Kidney (tissue), 14 donors: ENCODE results near the gene TVP23C. TPM values are rescaled to one million over a fixed set of nuclear protein-coding genes. Genes with fewer than 3 reads are reported as not detected.

Experiments used
- DNase-seq, 5 donors: peaks; one replicate each; pipeline ENCODE4 v3.0.0-alpha.2; 2013 to 2020
- FAIRE-seq: peaks from 2 replicates; lab custom pipeline; 2012; peaks lifted over from hg19 to GRCh38; lab: Jason Lieb, UNC
- H3K27ac ChIP-seq, 2 donors: one replicate each; pipeline ENCODE4 v1.7.0; 2013; ENCODE audit warnings: low read depth in 2 of 2, low read length in 2 of 2, inconsistent platforms in 1 of 2
- H3K27me3 ChIP-seq: one replicate; pipeline ENCODE4 v1.7.1; 2013; ENCODE audit warnings: low read length, inconsistent platforms; ENCODE audit not compliant: control insufficient read depth, insufficient read depth
- H3K36me3 ChIP-seq, 3 donors: one replicate each; pipeline versions ENCODE4 v1.7.0 to v1.7.1; 2013; ENCODE audit warnings: low read length in 3 of 3, control low read depth in 1 of 3, inconsistent platforms in 1 of 3; ENCODE audit not compliant: insufficient read depth in 3 of 3, control insufficient read depth in 2 of 3
- H3K4me1 ChIP-seq, 3 donors: one replicate each; pipeline versions ENCODE4 v1.7.0 to v1.7.1; 2013; ENCODE audit warnings: low read length in 3 of 3, inconsistent platforms in 1 of 3, low read depth in 1 of 3; ENCODE audit not compliant: control insufficient read depth in 2 of 3, insufficient read depth in 2 of 3
- H3K4me3 ChIP-seq, 3 donors: one replicate each; pipeline versions ENCODE4 v1.7.0 to v1.8.1; 2013; ENCODE audit warnings: low read length in 3 of 3, control low read depth in 1 of 3, inconsistent platforms in 1 of 3
- H3K9ac ChIP-seq, 3 donors: one replicate each; pipeline versions ENCODE4 v1.7.0 to v1.7.1; 2013; ENCODE audit warnings: low read length in 3 of 3, control low read depth in 1 of 3, inconsistent platforms in 1 of 3
- H3K9me3 ChIP-seq, 3 donors: one replicate each; pipeline versions ENCODE4 v1.7.0 to v1.7.1; 2013; ENCODE audit warnings: low read length in 3 of 3, control low read depth in 1 of 3, inconsistent platforms in 1 of 3; ENCODE audit not compliant: control insufficient read depth in 2 of 3, insufficient read depth in 1 of 3
- intact Hi-C: fragments of 100-400 bp; cut with DNase I; formaldehyde crosslinking; loops from one replicate; pipeline ENCODE4 v1.11.1; 2022
- polyA plus RNA-seq: library from polyadenylated mRNA; stranded (reverse); fragments of 350-450 nt; fragmentation: Illumina TruSeq; extraction: RNeasy Lipid Tissue Mini Kit (QIAGEN cat#74804); gene quantifications from one replicate; pipeline ENCODE4 v1.2.3, GENCODE V29; 2014; ENCODE audit warnings: low read depth, low replicate concordance; ENCODE audit not compliant: insufficient read depth
- total RNA-seq: library from RNA; stranded (reverse); fragmentation: NEBNext Ultra II Directional; extraction: Animal tissue kit (Norgen Biotek cat#: 25700); gene quantifications from one replicate; pipeline ENCODE4 v1.2.1, GENCODE V29; 2021
- TF ChIP-seq, protein P1 (sequence below): IDR thresholded peaks from 3 replicates; pipeline ENCODE4 v1.5.1; 2012; ENCODE audit warnings: mild to moderate bottlenecking, moderate library complexity, borderline replicate concordance; ENCODE audit not compliant: insufficient read depth; ENCODE audit errors: extremely low read depth
- donor health status: control.
- donor health status: control.
- donor health status: control.
- donor health status: control.
- donor health status: control.
- donor health status: DM: yes; HTN: yes; CAD: no.
- donor health status: Normal renal cell carcinoma (clear cell type).

Gene TVP23C
- total and polyA plus RNA-seq, 2 donors from 2014 or later, result 2.6 to 19.0 TPM

DNA sequence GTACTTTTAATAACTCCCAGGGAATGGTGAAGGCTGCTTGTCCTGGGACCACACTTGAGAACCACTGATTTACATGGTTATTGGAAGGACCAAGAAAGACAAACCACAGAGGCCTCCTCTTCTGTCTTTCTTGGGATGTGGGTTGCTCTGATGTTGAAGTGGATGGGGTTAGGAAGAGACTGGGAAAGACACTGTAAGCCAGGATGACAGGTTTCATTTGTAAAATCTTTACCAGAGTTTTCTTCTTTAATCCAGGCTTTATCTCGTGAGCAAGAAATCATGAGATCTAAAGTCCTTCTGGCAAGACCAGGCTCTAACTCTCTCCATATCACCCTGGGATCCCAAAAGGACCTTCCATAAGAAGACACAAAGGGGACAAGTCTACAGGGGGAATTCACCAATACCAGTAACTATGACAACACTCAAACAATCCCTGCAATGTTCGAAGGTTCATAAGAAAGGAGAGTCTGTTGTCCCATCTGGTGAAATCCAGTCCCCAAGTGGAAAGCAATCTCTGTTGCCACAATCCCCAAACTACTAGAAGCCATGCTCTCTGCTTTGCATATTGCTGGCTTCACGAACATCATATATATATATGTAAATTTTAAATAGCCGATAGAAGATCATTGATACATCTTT lies 51.1 kb downstream of the TVP23C start:
- H3K4me1 ChIP-seq, result no peaks in the 10 kb centered on the region
- no peak for DNase-seq
- no peaks in the 10 kb centered on the region for H3K9me3 ChIP-seq
- no peak overlapping the region for H3K4me3 ChIP-seq
- no peak overlapping the region for H3K27ac ChIP-seq
- H3K9ac ChIP-seq, result no peak overlapping the region
- H3K36me3 ChIP-seq, result peaks cover 0 to 3% (median 0%) of the 10 kb centered on the region in 3 donors
- TF ChIP-seq, protein P1, sequence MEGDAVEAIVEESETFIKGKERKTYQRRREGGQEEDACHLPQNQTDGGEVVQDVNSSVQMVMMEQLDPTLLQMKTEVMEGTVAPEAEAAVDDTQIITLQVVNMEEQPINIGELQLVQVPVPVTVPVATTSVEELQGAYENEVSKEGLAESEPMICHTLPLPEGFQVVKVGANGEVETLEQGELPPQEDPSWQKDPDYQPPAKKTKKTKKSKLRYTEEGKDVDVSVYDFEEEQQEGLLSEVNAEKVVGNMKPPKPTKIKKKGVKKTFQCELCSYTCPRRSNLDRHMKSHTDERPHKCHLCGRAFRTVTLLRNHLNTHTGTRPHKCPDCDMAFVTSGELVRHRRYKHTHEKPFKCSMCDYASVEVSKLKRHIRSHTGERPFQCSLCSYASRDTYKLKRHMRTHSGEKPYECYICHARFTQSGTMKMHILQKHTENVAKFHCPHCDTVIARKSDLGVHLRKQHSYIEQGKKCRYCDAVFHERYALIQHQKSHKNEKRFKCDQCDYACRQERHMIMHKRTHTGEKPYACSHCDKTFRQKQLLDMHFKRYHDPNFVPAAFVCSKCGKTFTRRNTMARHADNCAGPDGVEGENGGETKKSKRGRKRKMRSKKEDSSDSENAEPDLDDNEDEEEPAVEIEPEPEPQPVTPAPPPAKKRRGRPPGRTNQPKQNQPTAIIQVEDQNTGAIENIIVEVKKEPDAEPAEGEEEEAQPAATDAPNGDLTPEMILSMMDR, result no peak
- H3K27me3 ChIP-seq, result no peaks in the 10 kb centered on the region
- intact Hi-C loops, result no loop called here
- no peak for FAIRE-seq

DNA sequence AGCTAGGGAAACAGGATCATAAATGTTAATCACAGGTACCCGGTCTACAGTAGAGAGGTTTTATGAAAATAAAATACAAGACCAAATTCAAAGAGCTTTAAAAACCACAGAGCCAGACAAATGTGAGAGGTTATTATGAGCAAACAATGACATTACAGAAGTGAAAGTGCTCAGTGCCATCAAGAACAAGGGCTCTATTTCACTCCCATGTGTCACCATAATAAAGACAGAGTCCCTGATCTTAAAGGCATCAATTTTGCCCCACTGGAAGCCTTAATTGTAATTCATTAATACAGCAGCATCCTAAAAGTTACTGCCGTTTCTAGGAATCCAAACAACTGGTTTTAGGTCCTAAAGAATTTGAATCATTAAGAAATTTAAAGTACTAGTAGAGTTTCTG lies 52.1 kb downstream of the TVP23C start:
- TF ChIP-seq, protein P1, result no peak
- intact Hi-C loops, result no loop called here
- Histone ChIP-seq H3K9ac (no peak overlapping the region), H3K4me3 (no peak overlapping the region), H3K27ac (no peak overlapping the region), H3K36me3 (peaks cover 0 to 2% (median 0%) of the 10 kb centered on the region in 3 donors), H3K4me1 (no peaks in the 10 kb centered on the region), H3K27me3 (no peaks in the 10 kb centered on the region), H3K9me3 (no peaks in the 10 kb centered on the region)
- no peak for FAIRE-seq
- no peak for DNase-seq

DNA sequence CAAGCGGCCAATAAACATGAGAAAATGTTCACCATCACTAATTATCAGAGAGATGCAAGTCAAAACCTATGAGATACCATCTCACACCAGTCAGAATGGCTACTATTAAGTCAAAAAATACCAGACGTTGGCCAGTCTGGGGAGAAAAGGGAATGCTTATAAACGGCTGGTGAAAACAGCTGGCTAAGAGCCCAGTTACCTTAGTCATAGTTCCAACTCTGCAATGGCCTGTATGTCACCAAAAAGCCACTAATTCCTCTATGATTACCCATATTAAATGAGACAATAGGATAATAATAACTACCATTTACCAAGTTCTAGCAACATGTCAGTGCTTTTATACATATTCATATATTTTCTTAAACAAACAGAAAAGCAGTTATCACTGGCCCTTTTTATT lies 52.9 kb downstream of the TVP23C start:
- H3K27me3 ChIP-seq, result no peaks in the 10 kb centered on the region
- no peaks in the 10 kb centered on the region for H3K9me3 ChIP-seq
- DNase-seq (no peak), FAIRE-seq (no peak)
- H3K36me3 ChIP-seq, result no peaks in the 10 kb centered on the region
- TF ChIP-seq, protein P1, result no peak
- no peak overlapping the region for H3K9ac ChIP-seq
- no peak overlapping the region for H3K4me3 ChIP-seq
- intact Hi-C loops, result no loop called here
- H3K27ac ChIP-seq, result no peak overlapping the region
- no peaks in the 10 kb centered on the region for H3K4me1 ChIP-seq

GRCh38 chr17:15509095-15509494 lies 54.2 kb downstream of the TVP23C start:
- no peak overlapping the region for H3K27ac ChIP-seq
- no peaks in the 10 kb centered on the region for H3K4me1 ChIP-seq
- intact Hi-C loops, result no loop called here
- H3K36me3 ChIP-seq, result no peaks in the 10 kb centered on the region
- TF ChIP-seq, protein P1, result no peak
- DNase-seq, result no peak
- no peaks in the 10 kb centered on the region for H3K9me3 ChIP-seq
- no peak overlapping the region for H3K4me3 ChIP-seq
- FAIRE-seq, result no peak
- no peaks in the 10 kb centered on the region for H3K27me3 ChIP-seq
- no peak overlapping the region for H3K9ac ChIP-seq
